RWPE2 (cell line): Measurements from ENCODE around the gene DDX10.
A peak's percentile ranks its signal among the peaks of the same experiment; 100 is the strongest.

Experiments
- ATAC-seq: fragments of 200-7000 bp; cut with Tn5 transposase; 3 replicates; pipeline ENCODE4 v1.9.1; 2021; ENCODE audit warnings: low read depth
- DNase-seq: peaks from one replicate; pipeline ENCODE4 v3.0.0-alpha.2; 2020; ENCODE audit warnings: low spot score
- H3K27ac ChIP-seq: fragments of 450-650 bp; 2 replicates; pipeline ENCODE4 v1.5.1; 2017; ENCODE audit warnings: mild to moderate bottlenecking; ENCODE audit not compliant: poor library complexity, severe bottlenecking
- H3K27me3 ChIP-seq: fragments of 250-450 bp; sonication (Bioruptor Pico); 2 replicates; pipeline ENCODE4 v1.5.1; 2021; ENCODE audit warnings: mild to moderate bottlenecking, moderate library complexity; ENCODE audit not compliant: insufficient read depth, poor library complexity, severe bottlenecking
- H3K36me3 ChIP-seq: fragments of 250-450 bp; sonication (Bioruptor Pico); 2 replicates; pipeline ENCODE4 v1.5.1; 2020; ENCODE audit warnings: low read depth, mild to moderate bottlenecking, moderate library complexity
- H3K4me1 ChIP-seq: fragments of 250-450 bp; sonication (Bioruptor Pico); 2 replicates; pipeline ENCODE4 v1.5.1; 2021; ENCODE audit warnings: mild to moderate bottlenecking, moderate library complexity; ENCODE audit not compliant: insufficient read depth, poor library complexity, severe bottlenecking
- H3K4me3 ChIP-seq: fragments of 250-450 bp; sonication (Bioruptor Pico); 2 replicates; pipeline ENCODE4 v1.5.1; 2021; ENCODE audit warnings: mild to moderate bottlenecking, moderate library complexity; ENCODE audit not compliant: severe bottlenecking
- H3K9me3 ChIP-seq: fragments of 250-450 bp; sonication (Bioruptor Pico); 2 replicates; pipeline ENCODE4 v1.5.1; 2021; ENCODE audit warnings: mild to moderate bottlenecking, moderate library complexity; ENCODE audit not compliant: severe bottlenecking
- CTCF ChIP-seq: fragments of 450-650 bp; IDR thresholded peaks from one replicate; pipeline ENCODE4 v1.5.1; 2017; ENCODE audit warnings: mild to moderate bottlenecking, moderate library complexity; ENCODE audit not compliant: poor library complexity, severe bottlenecking

Gene DDX10

GRCh38 chr11:108906329-108906728 lies 241.5 kb downstream of the DDX10 start:
- H3K9me3 ChIP-seq, result no peaks in the 10 kb centered on the region
- ATAC-seq, result peak; percentile 96
- 0 out of 2 replicates have a peak, but pooled peaks cover 3% of the 10 kb centered on the region for H3K36me3 ChIP-seq
- H3K27me3 ChIP-seq, result no peaks in the 10 kb centered on the region
- peaks cover 23% of the 10 kb centered on the region for H3K4me1 ChIP-seq
- no peak overlapping the region for H3K4me3 ChIP-seq
- no peak for TF ChIP-seq CTCF
- peak overlapping the region; percentile 84 for H3K27ac ChIP-seq
- no peak for DNase-seq

GRCh38 chr11:108906826-108907225 lies 242.0 kb downstream of the DDX10 start:
- Histone ChIP-seq H3K27ac (peak overlapping the region; percentile 84), H3K4me1 (peaks cover 23% of the 10 kb centered on the region), H3K36me3 (no peaks in the 10 kb centered on the region), H3K4me3 (no peak overlapping the region), H3K27me3 (no peaks in the 10 kb centered on the region), H3K9me3 (no peaks in the 10 kb centered on the region)
- TF ChIP-seq CTCF, result no peak
- peak; percentile 74 for ATAC-seq
- no peak for DNase-seq

GRCh38 chr11:108909041-108909440 lies 244.2 kb downstream of the DDX10 start:
- no peaks in the 10 kb centered on the region for H3K9me3 ChIP-seq
- H3K4me3 ChIP-seq, result no peak overlapping the region
- no peaks in the 10 kb centered on the region for H3K36me3 ChIP-seq
- DNase-seq (no peak), ATAC-seq (no peak)
- peaks cover 23% of the 10 kb centered on the region for H3K4me1 ChIP-seq
- TF ChIP-seq CTCF, result no peak
- no peak overlapping the region for H3K27ac ChIP-seq
- H3K27me3 ChIP-seq, result no peaks in the 10 kb centered on the region

- Histone ChIP-seq H3K4me3 (no peak overlapping the region), H3K27ac (no peak overlapping the region), H3K36me3 (no peaks in the 10 kb centered on the region), H3K9me3 (no peaks in the 10 kb centered on the region), H3K4me1 (peaks cover 23% of the 10 kb centered on the region), H3K27me3 (no peaks in the 10 kb centered on the region)
- no peak for ATAC-seq
- DNase-seq, result no peak
- no peak for TF ChIP-seq CTCF
Observed at GRCh38 chr11:108909921-108910320, 245.1 kb downstream of the DDX10 start.

- peak; percentile 25; the same call in 1 of the 3 replicates for ATAC-seq
Observed at GRCh38 chr11:108912581-108912980, 247.7 kb downstream of the DDX10 start.

More at GRCh38 chr11:108912581-108912980, 247.7 kb downstream of the DDX10 start:
- no peaks in the 10 kb centered on the region for H3K36me3 ChIP-seq
- TF ChIP-seq CTCF, result no peak
- H3K27me3 ChIP-seq, result no peaks in the 10 kb centered on the region
- H3K9me3 ChIP-seq, result no peaks in the 10 kb centered on the region
- H3K27ac ChIP-seq, result no peak overlapping the region
- peaks cover 6% of the 10 kb centered on the region for H3K4me1 ChIP-seq
- no peak for DNase-seq
- H3K4me3 ChIP-seq, result no peak overlapping the region
